Activated CD4-positive, alpha-beta memory T cell treated with anti-CD3 and anti-CD28 coated beads, Interleukin-2, amount 10 ng/mL, durations not matched to agents 7 days and 5 days (primary cell): ENCODE data around the gene IRF4. TPM values are rescaled to one million over a fixed set of nuclear protein-coding genes. Genes with fewer than 3 reads are reported as not detected.
"Not testable (repeated sequence)": the region's sequence is repeated elsewhere in the genome, so short reads cannot be mapped to it uniquely, and the experiment has no call there.

Experiments
- CTCF ChIA-PET: fragments of 350-600 bp; sonication (Branson Sonifier 250); formaldehyde crosslinking; loops from one replicate; lab custom pipeline; 2021; ENCODE audit warnings: antibody characterized with exemption, inconsistent platforms; lab: Charles Lee
- POLR2A ChIA-PET: fragments of 350-600 bp; sonication (Branson Sonifier 250); formaldehyde crosslinking; loops from one replicate; lab custom pipeline; 2021; ENCODE audit warnings: antibody characterized with exemption; lab: Charles Lee
- DNase-seq: peaks from one replicate; pipeline ENCODE4 v3.0.0-alpha.2; 2020
- H3K27ac Mint-ChIP-seq: one replicate; pipeline ENCODE4 v1.8.0; 2021; ENCODE audit warnings: mild to moderate bottlenecking, mixed read lengths
- H3K27me3 Mint-ChIP-seq: one replicate; pipeline ENCODE4 v1.8.0; 2021; ENCODE audit warnings: mixed read lengths
- H3K36me3 Mint-ChIP-seq: one replicate; pipeline ENCODE4 v1.8.0; 2021; ENCODE audit warnings: low read depth, mixed read lengths
- H3K4me1 Mint-ChIP-seq: one replicate; pipeline ENCODE4 v1.8.0; 2021; ENCODE audit warnings: mixed read lengths
- H3K4me3 Mint-ChIP-seq: one replicate; pipeline ENCODE4 v1.8.0; 2021; ENCODE audit warnings: mild to moderate bottlenecking, mixed read lengths
- H3K9me3 Mint-ChIP-seq: one replicate; pipeline ENCODE4 v1.8.0; 2021; ENCODE audit warnings: mixed read lengths
- total RNA-seq, 2 experiments: library from RNA; stranded (reverse); gene quantifications; one replicate each; pipeline ENCODE4 v1.2.3, GENCODE V29; 2021

Gene IRF4
- total RNA-seq, 2 experiments from 2014 or later = 171 to 178 TPM

GRCh38 chr6:373773-374724 is 17.5 kb upstream of the IRF4 start:
- Mint-ChIP-seq H3K27ac (no peak overlapping the region), H3K36me3 (peaks cover 4% of the 10 kb centered on the region), H3K4me1 (peaks cover 5% of the 10 kb centered on the region), H3K9me3 (peaks cover 7% of the 10 kb centered on the region), H3K27me3 (peaks cover 30% of the 10 kb centered on the region), H3K4me3 (no peak overlapping the region)
- no peak for DNase-seq
- ChIA-PET CTCF (no interaction called here), POLR2A (no interaction called here)

DNA sequence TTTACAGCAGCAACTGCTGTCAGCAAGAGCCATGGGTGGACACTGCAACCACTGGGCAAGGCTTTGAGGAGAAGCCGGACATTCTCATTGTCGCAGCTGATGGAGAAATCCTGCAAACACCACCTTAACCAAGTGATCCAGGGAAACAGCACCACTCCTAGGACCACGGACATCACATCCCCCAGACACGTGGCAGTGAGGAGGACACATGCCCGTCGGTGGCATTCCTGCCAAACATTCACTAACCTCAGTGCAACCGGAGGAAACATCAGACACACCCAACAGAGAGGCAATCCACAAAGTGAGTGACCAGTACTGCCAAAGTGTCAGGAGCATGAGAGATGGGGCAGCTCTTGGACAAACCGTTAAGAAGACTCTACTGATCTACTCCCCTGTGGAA is 16.6 kb upstream of the IRF4 start:
- Mint-ChIP-seq H3K9me3 (peaks cover 7% of the 10 kb centered on the region), H3K4me3 (no peak overlapping the region), H3K27me3 (peaks cover 28% of the 10 kb centered on the region), H3K36me3 (peaks cover 4% of the 10 kb centered on the region), H3K27ac (no peak overlapping the region), H3K4me1 (peaks cover 10% of the 10 kb centered on the region)
- no peak for DNase-seq
- CTCF ChIA-PET = interaction anchor here (0.6 to 0.8 kb wide), 2 partner anchors 10 to 40 kb away, joined by 3 to 5 read pairs; no protein-coding TSS in a partner anchor
- POLR2A ChIA-PET = no interaction called here

GRCh38 chr6:376827-377640 is 14.5 kb upstream of the IRF4 start:
- CTCF ChIA-PET = no interaction called here
- no peak for DNase-seq
- Mint-ChIP-seq H3K27me3 (peaks cover 34% of the 10 kb centered on the region), H3K27ac (no peak overlapping the region), H3K4me1 (peaks cover 16% of the 10 kb centered on the region), H3K36me3 (no peaks in the 10 kb centered on the region), H3K9me3 (no peaks in the 10 kb centered on the region), H3K4me3 (no peak overlapping the region)
- POLR2A ChIA-PET = interaction anchor here (2.0 kb wide), 1 partner anchor 13 kb away, joined by 7 read pairs; no protein-coding TSS in a partner anchor

DNA sequence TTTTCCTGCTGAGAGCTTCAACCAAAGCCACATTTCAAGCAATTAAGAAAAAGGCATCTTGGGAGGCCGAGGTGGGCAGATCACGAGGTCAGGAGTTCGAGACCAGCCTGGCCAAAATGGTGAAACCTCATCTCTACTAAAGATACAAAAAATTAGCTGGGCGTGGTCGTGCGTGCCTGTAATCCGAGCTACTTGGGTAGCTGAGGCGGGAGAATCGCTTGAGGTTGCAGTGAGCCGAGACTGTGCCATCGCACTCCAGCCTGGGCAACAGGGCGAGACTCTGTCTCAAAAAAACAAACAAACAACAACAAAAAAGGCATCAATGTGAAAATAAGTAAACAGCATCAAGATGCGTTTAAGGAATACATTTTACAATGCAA is 13.9 kb upstream of the IRF4 start:
- Mint-ChIP-seq H3K27me3 (peaks cover 35% of the 10 kb centered on the region), H3K4me1 (peaks cover 16% of the 10 kb centered on the region)
- H3K36me3 Mint-ChIP-seq, H3K9me3 Mint-ChIP-seq, CTCF ChIA-PET, H3K4me3 Mint-ChIP-seq, DNase-seq, H3K27ac Mint-ChIP-seq: not testable (repeated sequence)
- POLR2A ChIA-PET = interaction anchor here (2.0 kb wide), 1 partner anchor 12 kb away, joined by 7 read pairs; no protein-coding TSS in a partner anchor

GRCh38 chr6:378090-378957 is 13.2 kb upstream of the IRF4 start:
- CTCF ChIA-PET = no interaction called here
- H3K9me3 Mint-ChIP-seq = no peaks in the 10 kb centered on the region
- H3K36me3 Mint-ChIP-seq = no peaks in the 10 kb centered on the region
- no peak overlapping the region for H3K27ac Mint-ChIP-seq
- peaks cover 16% of the 10 kb centered on the region for H3K4me1 Mint-ChIP-seq
- no peak overlapping the region for H3K4me3 Mint-ChIP-seq
- no peak for DNase-seq
- POLR2A ChIA-PET = no interaction called here
- peaks cover 30% of the 10 kb centered on the region for H3K27me3 Mint-ChIP-seq

DNA sequence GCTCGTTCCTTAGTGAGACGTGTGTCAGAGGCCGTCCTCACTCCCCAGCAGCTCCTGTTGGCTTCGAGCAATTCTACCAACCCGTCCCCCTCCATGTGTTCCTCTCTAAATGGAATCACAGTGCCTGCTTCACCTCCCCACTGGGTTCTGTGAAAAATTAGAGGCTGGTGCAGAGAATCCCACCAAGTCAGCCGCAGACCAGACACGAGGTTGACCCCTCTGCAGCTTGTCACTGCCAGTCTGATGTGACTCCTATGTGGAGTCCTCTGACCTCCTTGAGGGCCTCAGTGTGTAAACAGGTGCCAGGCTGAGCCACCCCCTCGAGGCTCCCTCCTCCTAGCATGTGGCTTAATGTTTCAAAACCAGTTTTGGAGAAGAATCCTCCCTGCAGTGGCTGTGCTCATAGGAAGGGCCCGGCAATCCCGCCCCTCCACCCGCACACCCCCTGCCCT is 12.6 kb upstream of the IRF4 start:
- Mint-ChIP-seq H3K4me3 (no peak overlapping the region), H3K27ac (no peak overlapping the region), H3K4me1 (peaks cover 16% of the 10 kb centered on the region), H3K27me3 (peaks cover 33% of the 10 kb centered on the region), H3K36me3 (no peaks in the 10 kb centered on the region), H3K9me3 (no peaks in the 10 kb centered on the region)
- CTCF ChIA-PET = no interaction called here
- no peak for DNase-seq
- POLR2A ChIA-PET = no interaction called here

DNA sequence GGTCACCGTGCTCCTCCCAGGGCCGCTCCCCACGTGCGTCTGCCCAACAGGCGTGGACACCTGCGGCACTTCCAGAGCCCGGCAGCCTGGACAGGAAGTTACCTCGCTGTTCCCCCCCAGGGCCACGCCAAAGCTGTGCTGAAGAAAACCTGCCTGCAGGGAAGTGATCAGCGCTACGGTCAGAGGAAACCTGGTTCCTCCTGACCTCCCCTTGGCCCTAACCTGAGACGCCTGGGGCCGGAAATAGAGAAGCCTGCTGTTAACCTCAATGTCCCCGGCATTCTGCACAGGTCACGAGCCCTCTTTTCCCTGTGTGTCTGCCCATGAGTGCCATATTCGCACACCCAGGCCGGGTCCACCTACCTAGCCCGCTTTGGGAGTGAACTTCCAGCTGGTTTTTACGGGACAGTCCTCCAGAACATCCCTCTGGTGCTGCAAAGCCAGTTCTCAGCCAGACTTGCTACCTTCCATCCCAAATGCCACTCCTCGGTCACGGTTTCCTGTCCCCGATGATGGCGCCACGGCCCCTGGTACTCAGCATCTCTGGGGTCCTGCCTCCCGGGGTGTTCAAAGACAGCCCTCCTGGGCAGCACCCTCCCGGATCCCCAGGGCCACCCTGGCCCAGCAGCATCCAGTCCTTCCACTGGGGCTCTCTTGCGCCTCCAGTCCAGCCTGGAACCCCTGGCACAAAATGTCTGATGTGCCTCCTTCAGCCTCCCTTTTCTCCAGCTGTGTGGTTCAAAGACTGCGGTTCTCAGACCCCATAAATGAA is 12.0 kb upstream of the IRF4 start:
- H3K27ac Mint-ChIP-seq = no peak overlapping the region
- POLR2A ChIA-PET = no interaction called here
- no peaks in the 10 kb centered on the region for H3K36me3 Mint-ChIP-seq
- H3K4me3 Mint-ChIP-seq = no peak overlapping the region
- peaks cover 29% of the 10 kb centered on the region for H3K27me3 Mint-ChIP-seq
- no peak for DNase-seq
- CTCF ChIA-PET = no interaction called here
- peaks cover 16% of the 10 kb centered on the region for H3K4me1 Mint-ChIP-seq
- H3K9me3 Mint-ChIP-seq = no peaks in the 10 kb centered on the region

- H3K9me3 Mint-ChIP-seq = no peaks in the 10 kb centered on the region
- peaks cover 16% of the 10 kb centered on the region for H3K4me1 Mint-ChIP-seq
- no peak overlapping the region for H3K4me3 Mint-ChIP-seq
- H3K27ac Mint-ChIP-seq = no peak overlapping the region
- peaks cover 25% of the 10 kb centered on the region for H3K27me3 Mint-ChIP-seq
- no peaks in the 10 kb centered on the region for H3K36me3 Mint-ChIP-seq
- DNase-seq = no peak
- CTCF ChIA-PET = no interaction called here
- POLR2A ChIA-PET = no interaction called here
Measured at GRCh38 chr6:380234-381218, 11.0 kb upstream of the IRF4 start.

GRCh38 chr6:381742-382461 is 9.7 kb upstream of the IRF4 start:
- Mint-ChIP-seq H3K9me3 (no peaks in the 10 kb centered on the region), H3K27ac (no peak overlapping the region), H3K27me3 (peaks cover 23% of the 10 kb centered on the region), H3K4me3 (no peak overlapping the region), H3K36me3 (no peaks in the 10 kb centered on the region), H3K4me1 (peaks cover 14% of the 10 kb centered on the region)
- no peak for DNase-seq
- ChIA-PET CTCF (no interaction called here), POLR2A (interaction anchor here (2.0 kb wide), 1 partner anchor 10 kb away, joined by 6 read pairs; the partner anchor contains the start of gene IRF4)

DNA sequence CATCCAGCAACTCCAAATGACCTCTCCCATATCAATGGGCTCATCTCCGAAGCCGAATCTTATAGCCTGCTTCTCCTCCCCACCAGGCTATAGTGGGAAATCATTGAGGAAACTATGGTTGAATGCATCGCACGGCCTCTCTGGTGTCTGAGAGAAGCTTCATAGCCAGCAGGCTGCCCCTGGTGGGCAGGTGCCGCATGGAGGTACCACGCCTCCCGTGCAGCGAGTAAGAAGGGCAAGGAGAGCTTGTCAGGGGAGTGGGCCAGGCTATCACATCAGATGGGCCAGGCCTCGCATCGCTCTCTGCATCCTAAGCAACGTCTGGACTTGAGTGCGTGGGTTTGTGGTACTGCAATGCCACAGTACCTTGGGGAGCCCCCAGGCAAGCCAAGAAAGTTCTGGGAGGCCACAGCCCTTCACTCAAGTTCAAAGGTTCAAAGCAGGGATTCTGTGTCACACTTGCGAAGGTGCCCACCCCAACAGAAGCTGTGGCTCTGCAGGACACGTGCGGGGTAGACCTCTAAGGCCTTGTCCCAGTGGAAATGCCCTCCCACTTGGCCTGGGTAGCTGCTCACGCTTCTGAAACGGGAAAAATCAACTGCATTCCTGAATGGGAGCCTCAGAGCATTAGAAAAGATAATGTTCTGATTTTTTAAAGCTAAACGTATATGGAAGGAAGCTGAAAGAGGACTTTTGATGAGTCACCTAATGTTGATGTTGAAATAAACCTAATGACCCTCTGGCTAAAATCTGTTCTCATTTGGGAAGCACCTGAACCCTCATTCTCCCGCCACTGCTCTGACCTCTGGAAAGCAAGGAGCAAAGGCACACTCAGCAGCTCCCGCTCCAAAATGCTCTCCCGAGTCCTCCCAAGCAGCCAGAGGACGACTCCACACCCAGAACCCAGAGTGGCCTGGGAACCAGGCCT is 8.4 kb upstream of the IRF4 start:
- CTCF ChIA-PET = interaction anchor here (3.1 kb wide), 1 partner anchor 193 kb away, joined by 10 read pairs; no protein-coding TSS in a partner anchor
- H3K27ac Mint-ChIP-seq = no peak overlapping the region

More for the DNA sequence above, 8.4 kb upstream of the IRF4 start:
- H3K9me3 Mint-ChIP-seq = no peaks in the 10 kb centered on the region
- no peak overlapping the region for H3K4me3 Mint-ChIP-seq
- peaks cover 20% of the 10 kb centered on the region for H3K27me3 Mint-ChIP-seq
- DNase-seq = no peak
- POLR2A ChIA-PET = interaction anchor here (1.2 to 2.0 kb wide), 2 partner anchors 9 to 11 kb away, joined by 3 to 6 read pairs; partner anchors contain the start of gene IRF4
- no peaks in the 10 kb centered on the region for H3K36me3 Mint-ChIP-seq
- H3K4me1 Mint-ChIP-seq = peaks cover 11% of the 10 kb centered on the region
